MCF 10A (cell line): Measurements from ENCODE around the gene MTHFD2L. TPM values are rescaled to one million over a fixed set of nuclear protein-coding genes. Genes with fewer than 3 reads are reported as not detected.

Experiments
- BruUV-seq: library from RNA; stranded (reverse); fragments of 400-500 nt; replicated peaks from 2 replicates; lab custom pipeline; 2021; lab: Mats Ljungman, UMichigan
- CTCF ChIA-PET: fragments of 300-600 bp; sonication (Branson Sonifier 250); formaldehyde crosslinking; extraction: SDS; loops from one replicate; lab custom pipeline; 2021; ENCODE audit warnings: antibody characterized with exemption, inconsistent platforms; lab: Yijun Ruan, JAX
- POLR2A ChIA-PET: fragments of 300-600, 350-650 bp; sonication (Branson Sonifier 250); formaldehyde crosslinking; extraction: SDS; loops from one replicate; lab custom pipeline; 2020; ENCODE audit warnings: antibody characterized with exemption, inconsistent platforms; lab: Yijun Ruan, JAX
- DNase-seq: peaks from one replicate; pipeline ENCODE4 v3.0.0-alpha.2; 2018; ENCODE audit not compliant: unreplicated experiment
- H3K27ac Mint-ChIP-seq: one replicate; pipeline ENCODE4 v1.8.0; 2022; ENCODE audit warnings: mild to moderate bottlenecking, low read depth, mixed read lengths; ENCODE audit not compliant: unreplicated experiment
- H3K27me3 Mint-ChIP-seq: one replicate; pipeline ENCODE4 v1.8.0; 2022; ENCODE audit warnings: mixed read lengths; ENCODE audit not compliant: insufficient read depth, unreplicated experiment
- H3K36me3 Mint-ChIP-seq: one replicate; pipeline ENCODE4 v1.8.0; 2022; ENCODE audit warnings: mild to moderate bottlenecking, moderate library complexity, mixed read lengths; ENCODE audit not compliant: insufficient read depth, unreplicated experiment
- H3K4me1 Mint-ChIP-seq: one replicate; pipeline ENCODE4 v1.8.0; 2022; ENCODE audit warnings: mixed read lengths; ENCODE audit not compliant: insufficient read depth, unreplicated experiment
- H3K4me3 Mint-ChIP-seq: one replicate; pipeline ENCODE4 v1.8.0; 2022; ENCODE audit warnings: mild to moderate bottlenecking, moderate library complexity, mixed read lengths; ENCODE audit not compliant: unreplicated experiment
- H3K9me3 Mint-ChIP-seq: one replicate; pipeline ENCODE4 v1.8.0; 2022; ENCODE audit warnings: mixed read lengths; ENCODE audit not compliant: unreplicated experiment
- CTCF ChIP-seq: fragments of 200-600 bp; IDR thresholded peaks from one replicate; pipeline ENCODE4 v1.8.0; 2022; ENCODE audit warnings: antibody characterized with exemption, mild to moderate bottlenecking; ENCODE audit not compliant: unreplicated experiment
- intact Hi-C: fragments of 100-400 bp; cut with micrococcal nuclease; formaldehyde crosslinking; loops from 2 replicates; pipeline ENCODE4 v1.14.1; 2022
- total RNA-seq: library from RNA; stranded (reverse); gene quantifications from 2 replicates; pipeline ENCODE4 v1.2.3, GENCODE V29; 2022

Gene MTHFD2L
- total RNA-seq, 1 experiment from 2014 or later: 113 TPM

GRCh38 chr4:74344031-74344430 lies 186.1 kb downstream of the MTHFD2L start:
- POLR2A ChIA-PET: no interaction called here
- Mint-ChIP-seq H3K36me3 (peaks cover 7% of the 10 kb centered on the region), H3K27ac (no peak overlapping the region)

More at GRCh38 chr4:74344031-74344430, 186.1 kb downstream of the MTHFD2L start:
- Mint-ChIP-seq H3K27me3 (no peaks in the 10 kb centered on the region), H3K9me3 (peaks cover 37% of the 10 kb centered on the region), H3K4me1 (peaks cover 6% of the 10 kb centered on the region), H3K4me3 (no peak overlapping the region)
- intact Hi-C loops: no loop called here
- no TSS peak for BruUV-seq
- CTCF ChIA-PET: interaction anchor here (0.5 to 1.8 kb wide), 3 partner anchors 25 to 33 kb away, joined by 4 to 5 read pairs (median 5); no protein-coding TSS in a partner anchor
- no peak for DNase-seq
- no peak for TF ChIP-seq CTCF

Other genes starting within 250 kb of the MTHFD2L start
- not detected in 2 replicates for gene PF4, start 176.1 kb upstream of the MTHFD2L start, total RNA-seq
- not detected in 2 replicates for gene PPBP, start 169.9 kb upstream of the MTHFD2L start, total RNA-seq
- 0.51 and 0.54 TPM in 2 replicates for gene CXCL5, start 159.4 kb upstream of the MTHFD2L start, total RNA-seq
- gene CXCL3, start 119.4 kb upstream of the MTHFD2L start, total RNA-seq: 9.2 and 9.8 TPM in 2 replicates
- 62.3 and 76.2 TPM in 2 replicates for gene CXCL2, start 58.9 kb upstream of the MTHFD2L start, total RNA-seq
- gene EPGN, start 150.4 kb downstream of the MTHFD2L start, total RNA-seq: 96.9 and 129 TPM in 2 replicates
- 28.3 and 34.0 TPM in 2 replicates for gene EREG, start 207.0 kb downstream of the MTHFD2L start, total RNA-seq